GM18508 (cell line): ENCODE data around the gene DNAH1.

Source experiments
- ATAC-seq: cut with Tn5 transposase; IDR thresholded peaks from one replicate; pipeline ENCODE4 v1.9.1; 2021; ENCODE audit warnings: moderate number of reproducible peaks; ENCODE audit not compliant: insufficient read depth, unreplicated experiment

DNAH1 gene

GRCh38 chr3:52310861-52311575 lies 5.1 kb upstream of the DNAH1 start:
- ATAC-seq, result no peak

- ATAC-seq, result no peak
Observed at GRCh38 chr3:52311576-52312119, 4.5 kb upstream of the DNAH1 start.

- ATAC-seq, result no peak
Observed at GRCh38 chr3:52313188-52313773, 2.8 kb upstream of the DNAH1 start.

GRCh38 chr3:52313774-52314188 lies 2.3 kb upstream of the DNAH1 start:
- peak; percentile 85 for ATAC-seq

GRCh38 chr3:52314489-52314888 lies 1.6 kb upstream of the DNAH1 start:
- ATAC-seq, result no peak

- no peak for ATAC-seq
Observed at GRCh38 chr3:52315006-52315405, 1.1 kb upstream of the DNAH1 start.

GRCh38 chr3:52317208-52318000 lies 1.3 kb downstream of the DNAH1 start:
- no peak for ATAC-seq

GRCh38 chr3:52318186-52318816 lies 2.2 kb downstream of the DNAH1 start:
- no peak for ATAC-seq

- no peak for ATAC-seq
Observed at GRCh38 chr3:52319921-52320595, 3.9 kb downstream of the DNAH1 start.

- no peak for ATAC-seq
Observed at GRCh38 chr3:52321481-52321880, 5.4 kb downstream of the DNAH1 start.

- no peak for ATAC-seq
Observed at GRCh38 chr3:52322466-52322865, 6.3 kb downstream of the DNAH1 start.

GRCh38 chr3:52323526-52324295 lies 7.6 kb downstream of the DNAH1 start:
- no peak for ATAC-seq

GRCh38 chr3:52324676-52325075 lies 8.6 kb downstream of the DNAH1 start:
- ATAC-seq, result no peak

GRCh38 chr3:52325686-52326085 lies 9.6 kb downstream of the DNAH1 start:
- no peak for ATAC-seq

- no peak for ATAC-seq
Observed at GRCh38 chr3:52326976-52327375, 10.9 kb downstream of the DNAH1 start.

GRCh38 chr3:52327486-52328290 lies 11.6 kb downstream of the DNAH1 start:
- no peak for ATAC-seq

- no peak for ATAC-seq
Observed at GRCh38 chr3:52328536-52329080, 12.5 kb downstream of the DNAH1 start.

- no peak for ATAC-seq
Observed at GRCh38 chr3:52330194-52330805, 14.2 kb downstream of the DNAH1 start.
